GM08714 (cell line): ENCODE results near the gene IMMP1L.

Source experiments
- H3K4me3 ChIP-seq: fragments of 200-500 bp; sonication (Bioruptor generic); 2 replicates; pipeline ENCODE4 v1.5.1; 2014; ENCODE audit warnings: mild to moderate bottlenecking, low read length, inconsistent platforms
- ZNF274 ChIP-seq: IDR thresholded peaks from 2 replicates; pipeline ENCODE4 v1.6.1; 2012; ENCODE audit warnings: mild to moderate bottlenecking, low read depth, low read length

IMMP1L gene

GRCh38 chr11:31383116-31383515 is 126.3 kb downstream of the IMMP1L start:
- TF ChIP-seq ZNF274 = no peak
- H3K4me3 ChIP-seq = no peak overlapping the region
